Endodermal cell (in vitro differentiated cells): Measurements from ENCODE around the gene P2RY8. TPM values are rescaled to one million over a fixed set of nuclear protein-coding genes. Genes with fewer than 3 reads are reported as not detected.
"Not testable (repeated sequence)": the region's sequence is repeated elsewhere in the genome, so short reads cannot be mapped to it uniquely, and the experiment has no call there.

ENCODE experiments used
- DNase-seq: peaks from one replicate; pipeline ENCODE4 v3.0.0-alpha.2; 2017
- H3K27ac ChIP-seq: 2 replicates; pipeline ENCODE4 v1.5.1; 2013; ENCODE audit warnings: mild to moderate bottlenecking, low read depth, low read length, moderate library complexity
- H3K27me3 ChIP-seq: 2 replicates; pipeline ENCODE4 v1.6.1; 2013; ENCODE audit warnings: mild to moderate bottlenecking, low read length, moderate library complexity; ENCODE audit not compliant: insufficient read depth, control insufficient read depth, poor library complexity, severe bottlenecking
- H3K36me3 ChIP-seq: 2 replicates; pipeline ENCODE4 v1.7.0; 2013; ENCODE audit warnings: mild to moderate bottlenecking, low read length, moderate library complexity; ENCODE audit not compliant: control insufficient read depth, insufficient read depth
- H3K4me1 ChIP-seq: one replicate; pipeline ENCODE4 v1.7.0; 2013; ENCODE audit warnings: low read length; ENCODE audit not compliant: control insufficient read depth, insufficient read depth
- H3K4me3 ChIP-seq: 2 replicates; pipeline ENCODE4 v1.5.1; 2013; ENCODE audit warnings: mild to moderate bottlenecking, low read length, moderate library complexity
- H3K9ac ChIP-seq: 2 replicates; pipeline ENCODE4 v1.6.1; 2013; ENCODE audit warnings: mild to moderate bottlenecking, low read length, moderate library complexity; ENCODE audit not compliant: poor library complexity, severe bottlenecking; ENCODE audit errors: extremely low read depth
- H3K9me3 ChIP-seq: 2 replicates; pipeline ENCODE4 v1.6.1; 2013; ENCODE audit warnings: mild to moderate bottlenecking, low read length, moderate library complexity; ENCODE audit not compliant: control insufficient read depth
- H3K27ac Mint-ChIP-seq: 2 replicates; pipeline ENCODE4 v1.8.0; 2020; ENCODE audit warnings: mixed read lengths
- H3K27me3 Mint-ChIP-seq: 2 replicates; pipeline ENCODE4 v1.8.0; 2021; ENCODE audit warnings: mild to moderate bottlenecking, mixed read lengths; ENCODE audit not compliant: insufficient read depth
- H3K36me3 Mint-ChIP-seq: 2 replicates; pipeline ENCODE4 v1.8.0; 2020; ENCODE audit warnings: low read depth, mixed read lengths
- H3K4me1 Mint-ChIP-seq: 2 replicates; pipeline ENCODE4 v1.8.0; 2020; ENCODE audit warnings: mixed read lengths
- H3K4me3 Mint-ChIP-seq: 2 replicates; pipeline ENCODE4 v1.8.0; 2020; ENCODE audit warnings: mild to moderate bottlenecking, moderate library complexity, mixed read lengths
- H3K9me3 Mint-ChIP-seq: 2 replicates; pipeline ENCODE4 v1.8.0; 2020; ENCODE audit warnings: mild to moderate bottlenecking, mixed read lengths
- WGBS, 2 experiments: methylation state at CpG; one replicate each; pipeline versions ENCODE4 v1.1.5 to v1.1.7; 2013; ENCODE audit warnings: missing lambda C conversion rate in 2 of 2, mixed read lengths in 1 of 2; ENCODE audit not compliant: insufficient coverage in 1 of 2, insufficient read length in 1 of 2; 5-methylcytosine and 5-hydroxymethylcytosine counted together
- total RNA-seq, 2 donors: library from RNA; stranded (reverse); fragmentation: NEBNext Ultra II Directional in 1 of 2; extraction: Animal tissue kit (Norgen Biotek cat#: 25700) in 1 of 2; gene quantifications; 2 replicates in 1 of 2; 3 replicates in 1 of 2; pipeline ENCODE4 v1.2.1, GENCODE V29; 2021
- TF ChIP-seq, protein P1 (sequence below): fragments of 200-600 bp; sonication (generic); conservative IDR thresholded peaks from 2 replicates; pipeline ENCODE4 v1.5.0; 2021; ENCODE audit warnings: antibody characterized with exemption, mild to moderate bottlenecking

Gene P2RY8
- total RNA-seq, 2 donors from 2014 or later, result not detected

DNA sequence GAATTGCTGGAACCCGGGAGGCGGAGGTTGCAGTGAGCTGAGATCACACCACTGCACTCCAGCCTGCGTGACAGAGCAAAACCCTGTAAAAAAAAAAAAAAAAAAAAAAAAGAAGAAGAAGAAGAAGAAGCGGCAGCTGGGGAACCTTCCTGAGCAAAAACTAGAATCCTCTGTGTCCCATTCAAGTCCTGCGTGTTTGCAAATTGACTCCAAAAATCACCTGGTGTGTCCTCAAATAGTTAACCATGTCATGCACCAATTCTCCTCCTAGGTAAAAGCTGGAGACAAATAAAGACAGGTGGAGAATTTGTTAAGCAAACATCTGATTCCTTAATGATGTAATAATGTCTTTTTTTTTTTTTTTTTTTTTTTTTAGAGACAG is 52.4 kb downstream of the P2RY8 start:
- Mint-ChIP-seq H3K27me3 (peaks cover 6% of the 10 kb centered on the region), H3K9me3 (peaks cover 22% of the 10 kb centered on the region), H3K4me3 (no peak overlapping the region), H3K27ac (no peak overlapping the region), H3K36me3 (peaks cover 2% of the 10 kb centered on the region), H3K4me1 (peaks cover 5% of the 10 kb centered on the region)
- WGBS, 2 experiments, result 90 to 99% methylated on average over 2 to 4 of the region's 5 CpGs
- H3K27ac ChIP-seq, result no peak overlapping the region
- TF ChIP-seq, protein P1, sequence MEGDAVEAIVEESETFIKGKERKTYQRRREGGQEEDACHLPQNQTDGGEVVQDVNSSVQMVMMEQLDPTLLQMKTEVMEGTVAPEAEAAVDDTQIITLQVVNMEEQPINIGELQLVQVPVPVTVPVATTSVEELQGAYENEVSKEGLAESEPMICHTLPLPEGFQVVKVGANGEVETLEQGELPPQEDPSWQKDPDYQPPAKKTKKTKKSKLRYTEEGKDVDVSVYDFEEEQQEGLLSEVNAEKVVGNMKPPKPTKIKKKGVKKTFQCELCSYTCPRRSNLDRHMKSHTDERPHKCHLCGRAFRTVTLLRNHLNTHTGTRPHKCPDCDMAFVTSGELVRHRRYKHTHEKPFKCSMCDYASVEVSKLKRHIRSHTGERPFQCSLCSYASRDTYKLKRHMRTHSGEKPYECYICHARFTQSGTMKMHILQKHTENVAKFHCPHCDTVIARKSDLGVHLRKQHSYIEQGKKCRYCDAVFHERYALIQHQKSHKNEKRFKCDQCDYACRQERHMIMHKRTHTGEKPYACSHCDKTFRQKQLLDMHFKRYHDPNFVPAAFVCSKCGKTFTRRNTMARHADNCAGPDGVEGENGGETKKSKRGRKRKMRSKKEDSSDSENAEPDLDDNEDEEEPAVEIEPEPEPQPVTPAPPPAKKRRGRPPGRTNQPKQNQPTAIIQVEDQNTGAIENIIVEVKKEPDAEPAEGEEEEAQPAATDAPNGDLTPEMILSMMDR, result no peak
- no peaks in the 10 kb centered on the region for H3K4me1 ChIP-seq
- no peak overlapping the region for H3K4me3 ChIP-seq
- no peak for DNase-seq
- no peaks in the 10 kb centered on the region for H3K36me3 ChIP-seq
- peaks cover 14% of the 10 kb centered on the region for H3K9me3 ChIP-seq
- H3K9ac ChIP-seq, result no peak overlapping the region
- H3K27me3 ChIP-seq, result no peaks in the 10 kb centered on the region

DNA sequence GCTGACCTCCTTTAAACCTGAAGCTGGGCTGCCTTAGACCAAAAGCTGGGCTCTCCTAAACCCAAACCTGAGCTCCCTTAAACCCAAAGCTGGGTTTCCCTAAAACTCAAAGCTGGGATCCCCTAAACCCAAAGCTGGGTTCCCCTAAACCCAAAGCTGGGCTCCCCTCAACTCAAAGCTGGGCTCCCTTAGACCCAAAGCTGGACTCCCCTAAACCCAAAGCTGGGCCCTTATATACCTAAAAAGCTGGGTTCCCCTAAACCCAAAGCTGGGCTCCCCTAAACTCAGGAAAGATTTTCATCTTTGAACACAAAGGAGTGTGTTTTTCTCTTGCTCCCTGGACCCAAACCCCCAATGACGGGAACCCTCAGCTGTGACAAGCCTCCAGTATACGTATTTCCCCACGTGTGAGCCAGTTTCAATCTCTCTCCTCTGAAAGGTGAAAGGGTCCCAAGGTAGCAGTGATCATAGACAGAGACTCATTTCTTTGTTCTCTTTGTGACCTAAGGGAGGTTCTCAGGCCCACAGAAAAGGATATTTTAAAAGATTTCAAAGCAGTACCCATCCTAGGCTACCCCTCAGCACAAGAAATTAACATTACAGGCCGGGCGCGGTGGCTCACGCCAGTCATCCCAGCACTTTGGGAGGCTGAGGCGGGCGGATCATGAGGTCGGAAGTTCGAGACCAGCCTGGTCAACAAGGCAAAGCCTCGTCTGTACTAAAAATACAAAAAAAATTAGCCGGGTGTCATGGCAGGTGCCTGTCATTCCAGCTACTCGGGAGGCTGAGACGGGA is 52.9 kb downstream of the P2RY8 start:
- H3K36me3 Mint-ChIP-seq, result no peaks in the 10 kb centered on the region
- no peak overlapping the region for H3K27ac Mint-ChIP-seq
- Histone ChIP-seq H3K27ac (no peak overlapping the region), H3K4me3 (no peak overlapping the region), H3K36me3 (no peaks in the 10 kb centered on the region), H3K27me3 (no peaks in the 10 kb centered on the region), H3K9me3 (peaks cover 13% of the 10 kb centered on the region), H3K9ac (no peak overlapping the region), H3K4me1 (no peaks in the 10 kb centered on the region)
- WGBS, 2 experiments, result 75 to 90% methylated on average over 15 of the region's 15 CpGs
- H3K4me1 Mint-ChIP-seq, result peaks cover 5% of the 10 kb centered on the region
- DNase-seq, result no peak
- peaks cover 23% of the 10 kb centered on the region for H3K9me3 Mint-ChIP-seq
- H3K4me3 Mint-ChIP-seq, result no peak overlapping the region
- H3K27me3 Mint-ChIP-seq, result peaks cover 7% of the 10 kb centered on the region
- TF ChIP-seq, protein P1, result no peak

DNA sequence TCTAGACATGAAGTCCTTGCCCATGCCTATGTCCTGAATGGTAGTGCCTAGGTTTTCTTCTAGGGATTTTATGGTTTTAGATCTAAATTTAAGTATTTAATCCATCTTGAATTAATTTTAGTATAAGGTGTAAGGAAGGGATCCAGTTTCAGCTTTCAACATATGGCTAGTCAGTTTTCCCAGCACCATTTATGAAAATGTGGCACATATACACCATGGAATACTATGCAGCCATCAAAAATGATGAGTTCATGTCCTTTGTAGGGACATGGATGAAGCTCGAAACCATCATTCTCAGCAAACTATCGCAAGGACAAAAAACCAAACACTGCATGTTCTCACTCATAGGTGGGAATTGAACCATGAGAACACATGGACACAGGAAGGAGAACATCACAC is 54.5 kb downstream of the P2RY8 start:
- H3K4me3 ChIP-seq, H3K27ac ChIP-seq, H3K4me3 Mint-ChIP-seq, H3K36me3 ChIP-seq, H3K4me1 Mint-ChIP-seq, H3K27me3 ChIP-seq, H3K9ac ChIP-seq, H3K4me1 ChIP-seq, H3K27me3 Mint-ChIP-seq, DNase-seq, H3K27ac Mint-ChIP-seq, H3K36me3 Mint-ChIP-seq: not testable (repeated sequence)
- WGBS, 2 experiments, result no CpG with 5 or more reads among the region's 2 CpGs
- H3K9me3 ChIP-seq, result peaks cover 11% of the 10 kb centered on the region
- H3K9me3 Mint-ChIP-seq, result peaks cover 17% of the 10 kb centered on the region
